GM18505 (cell line): ENCODE measurements around the gene DOK3.

Experiments used
- ATAC-seq: cut with Tn5 transposase; IDR thresholded peaks from one replicate; pipeline ENCODE4 v1.9.1; 2021; ENCODE audit not compliant: unreplicated experiment
- POLR2A ChIP-seq: IDR thresholded peaks from 4 replicates; pipeline ENCODE4 v1.6.1; 2011; ENCODE audit warnings: borderline replicate concordance; ENCODE audit not compliant: insufficient read depth, insufficient read length; ENCODE audit errors: extremely low read depth

The DOK3 gene

DNA sequence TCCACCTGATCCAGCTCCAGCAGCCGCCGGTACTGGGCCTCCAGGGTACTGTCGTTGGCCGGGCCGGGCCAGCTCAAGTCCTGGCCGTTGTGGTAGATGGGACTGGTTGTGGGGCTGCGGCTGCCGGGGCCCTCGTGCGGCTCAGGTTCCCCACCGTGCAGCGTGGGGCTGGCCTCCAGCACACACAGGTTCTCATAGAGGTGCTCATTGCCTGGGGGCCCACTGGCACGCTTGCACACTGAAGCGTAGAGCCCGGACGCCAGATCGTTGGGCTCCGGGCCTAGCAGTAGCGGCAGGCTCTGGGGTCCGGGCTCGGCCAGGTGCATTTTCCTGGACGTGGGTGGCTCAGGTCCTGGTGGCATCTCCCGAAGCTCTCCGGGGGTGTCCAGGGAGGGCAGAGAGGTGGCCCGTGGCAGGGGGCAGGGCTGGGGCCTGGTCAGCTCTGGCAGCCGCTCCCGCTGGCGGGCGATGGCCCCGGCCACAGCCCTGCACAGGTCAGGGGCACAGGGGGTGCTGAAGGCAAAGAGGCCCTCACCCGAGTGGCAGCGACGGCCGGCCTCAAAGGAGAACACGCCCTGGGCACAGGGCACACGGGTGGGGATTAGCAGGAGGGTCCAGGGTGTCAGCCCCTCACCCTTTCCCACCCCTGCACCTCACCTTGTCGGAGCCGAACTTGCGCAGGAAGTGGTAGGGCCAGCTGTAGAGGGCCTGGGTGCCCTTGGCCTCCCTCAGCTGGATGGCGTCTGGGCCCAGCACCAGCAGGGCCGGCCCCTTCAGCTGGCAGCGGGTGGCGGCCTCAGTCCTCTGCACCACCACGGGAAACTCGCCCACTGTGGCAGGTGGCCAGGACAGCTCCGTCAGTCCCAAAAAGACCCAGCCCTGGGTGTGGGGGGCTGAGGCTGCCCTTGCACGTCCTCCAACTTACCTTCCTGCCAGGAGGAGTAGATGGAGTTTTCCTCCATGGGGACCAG lies 5.3 kb downstream of the DOK3 start:
- peak; percentile 6 for TF ChIP-seq POLR2A
- ATAC-seq: no peak

DNA sequence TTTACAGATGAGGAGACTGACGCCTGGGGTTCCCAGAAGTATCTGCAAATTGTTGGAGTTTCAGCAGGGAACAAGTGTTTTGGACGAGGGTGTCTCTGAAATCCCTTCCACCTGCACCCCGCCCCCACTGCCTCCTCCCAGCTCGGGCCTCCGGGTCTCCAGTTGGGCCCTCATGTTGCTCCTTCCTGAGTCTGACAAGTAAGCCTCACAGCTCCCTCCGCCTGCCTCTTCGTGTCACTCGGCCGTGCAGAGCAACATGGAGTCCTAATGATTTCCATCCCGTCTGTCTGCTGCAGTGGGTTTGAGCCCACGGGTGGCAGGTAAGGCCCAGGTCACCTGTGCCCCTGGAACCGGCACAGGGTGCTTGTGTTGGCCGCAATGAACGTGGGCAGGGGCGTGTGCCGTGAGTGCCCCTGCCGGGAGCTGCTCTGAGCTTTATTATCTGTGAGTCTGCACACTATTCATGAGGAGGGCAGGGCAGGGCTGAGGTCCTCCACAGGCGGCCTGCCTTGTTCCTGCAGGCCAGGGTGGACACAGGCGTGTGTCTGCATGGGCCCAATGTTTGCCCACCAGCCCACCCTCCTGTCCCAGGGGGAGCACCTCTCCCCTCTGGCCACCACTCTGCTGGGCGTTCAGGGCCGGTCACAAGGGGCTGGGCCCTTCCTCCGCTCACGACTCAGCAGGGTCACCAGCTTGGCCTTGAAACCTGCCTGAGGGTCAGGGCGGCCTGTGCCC lies 6.1 kb downstream of the DOK3 start:
- ATAC-seq: no peak
- TF ChIP-seq POLR2A: no peak

DNA sequence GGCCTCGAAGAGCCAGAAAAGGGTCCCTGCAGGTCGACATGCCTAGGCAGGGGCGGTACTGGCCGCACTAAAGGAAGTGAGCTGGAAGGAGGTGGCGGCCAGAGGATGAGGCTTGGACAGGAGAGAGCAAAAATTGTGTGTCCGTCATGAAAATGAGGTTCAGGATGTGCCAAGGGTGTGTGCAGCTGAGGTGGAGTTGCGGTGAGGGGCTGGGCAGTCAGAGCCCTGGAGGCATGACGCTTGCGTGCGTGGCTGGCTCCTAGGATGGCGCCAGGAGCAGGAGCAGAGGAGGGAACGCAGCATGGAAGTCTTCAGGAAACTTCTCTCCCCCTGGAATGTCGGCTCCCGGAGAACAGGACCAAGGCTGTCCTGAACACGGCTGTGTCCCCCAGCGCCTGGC lies 6.7 kb downstream of the DOK3 start:
- peak; percentile 19 for TF ChIP-seq POLR2A
- ATAC-seq: no peak

DNA sequence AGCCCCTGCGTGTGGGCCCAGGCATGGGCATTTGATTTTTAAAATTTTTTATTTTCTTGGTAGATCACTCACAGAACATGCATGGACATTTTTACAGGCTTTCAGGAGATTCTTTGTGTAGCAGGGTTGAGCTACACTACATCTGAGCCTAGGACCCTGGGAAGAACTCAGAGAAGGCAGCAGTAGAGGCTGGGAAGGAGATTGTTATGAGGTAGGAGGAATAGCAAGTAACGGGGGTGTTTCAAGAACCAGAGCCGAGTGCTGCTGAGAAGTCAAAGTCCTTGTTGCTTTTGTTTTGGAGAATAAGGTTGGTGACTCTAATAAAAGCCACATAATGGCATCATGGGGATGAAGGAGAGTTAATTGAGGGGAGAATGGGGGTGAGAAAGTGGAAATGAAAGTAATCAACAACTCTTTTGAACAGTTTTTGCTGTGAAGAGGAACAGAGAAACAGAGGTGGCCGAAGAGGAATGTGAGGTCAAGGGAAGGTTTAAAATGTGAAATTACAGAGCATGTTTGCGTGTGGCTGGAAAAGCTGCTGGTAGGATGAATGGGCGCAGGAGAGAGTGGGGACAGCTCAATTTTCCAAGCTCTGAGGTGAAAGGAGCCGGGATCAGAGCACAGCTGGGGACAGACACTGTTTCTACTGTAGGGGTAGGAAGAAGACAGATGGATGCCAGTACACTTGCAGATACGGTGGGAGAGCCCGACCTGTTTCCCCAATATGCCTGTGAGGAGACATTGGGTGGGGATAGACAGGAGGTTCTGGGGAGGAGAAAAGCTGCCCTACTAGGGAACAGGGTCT lies 7.5 kb downstream of the DOK3 start:
- no peak for TF ChIP-seq POLR2A
- ATAC-seq: no peak

DNA sequence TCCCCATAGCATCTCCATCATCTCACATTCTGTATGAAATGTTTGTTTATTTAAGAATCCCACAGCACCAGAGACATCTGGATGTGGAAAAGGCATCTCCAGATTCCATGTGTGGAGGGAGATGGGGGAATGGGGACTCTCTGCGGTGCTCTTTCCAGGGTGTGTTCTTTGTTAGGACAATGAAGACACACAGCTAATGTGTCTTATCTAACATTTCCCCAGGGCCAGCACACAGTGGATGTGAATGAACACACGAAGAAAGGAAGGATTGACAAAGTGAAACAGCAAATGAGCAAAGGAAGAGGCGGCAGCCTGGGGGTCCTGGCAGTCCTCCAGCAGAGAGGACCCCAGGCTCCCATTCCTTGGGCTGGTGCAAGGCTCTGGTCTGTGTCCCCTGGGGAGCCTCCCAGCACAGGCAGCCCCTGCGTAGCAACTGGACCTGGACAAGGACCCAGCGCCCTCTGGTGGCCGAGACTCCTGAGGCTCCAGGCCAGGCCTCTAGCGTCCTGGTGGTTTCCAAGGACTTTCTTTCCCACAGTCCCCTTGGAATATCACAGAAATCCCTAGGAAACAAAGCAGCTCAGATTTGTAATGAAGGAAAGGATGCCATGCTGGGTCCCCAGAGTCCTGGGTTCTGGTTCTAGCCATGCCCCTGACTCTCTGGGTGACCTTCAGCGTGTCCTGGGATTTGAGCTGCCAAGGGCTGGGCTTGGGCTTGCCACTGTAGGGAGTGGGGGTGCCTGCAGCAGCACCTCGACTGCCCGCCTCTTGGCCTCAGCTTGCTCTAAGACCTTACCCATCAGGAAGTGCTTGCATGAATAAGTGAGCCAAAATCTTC lies 8.7 kb downstream of the DOK3 start:
- no peak for ATAC-seq
- no peak for TF ChIP-seq POLR2A

DNA sequence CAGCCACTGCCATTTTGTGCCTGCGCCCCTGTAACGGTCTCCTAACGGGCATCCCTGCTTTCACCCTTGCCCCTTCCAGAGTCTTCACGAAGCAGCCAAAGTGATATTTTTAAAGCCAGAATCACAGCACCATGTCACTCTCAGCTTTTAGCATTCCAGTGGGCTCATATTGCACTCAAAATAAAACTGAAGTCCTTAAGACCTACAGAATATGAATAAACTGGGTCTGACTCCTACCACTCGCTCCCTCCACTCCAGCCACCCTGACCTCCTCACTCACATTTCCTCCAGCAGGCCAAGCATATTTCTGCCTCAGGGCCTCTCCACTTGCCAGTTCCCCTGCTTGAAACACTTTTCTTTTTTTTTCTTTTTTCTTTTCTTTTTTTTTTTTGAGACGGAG lies 9.8 kb downstream of the DOK3 start:
- no peak for TF ChIP-seq POLR2A

DNA sequence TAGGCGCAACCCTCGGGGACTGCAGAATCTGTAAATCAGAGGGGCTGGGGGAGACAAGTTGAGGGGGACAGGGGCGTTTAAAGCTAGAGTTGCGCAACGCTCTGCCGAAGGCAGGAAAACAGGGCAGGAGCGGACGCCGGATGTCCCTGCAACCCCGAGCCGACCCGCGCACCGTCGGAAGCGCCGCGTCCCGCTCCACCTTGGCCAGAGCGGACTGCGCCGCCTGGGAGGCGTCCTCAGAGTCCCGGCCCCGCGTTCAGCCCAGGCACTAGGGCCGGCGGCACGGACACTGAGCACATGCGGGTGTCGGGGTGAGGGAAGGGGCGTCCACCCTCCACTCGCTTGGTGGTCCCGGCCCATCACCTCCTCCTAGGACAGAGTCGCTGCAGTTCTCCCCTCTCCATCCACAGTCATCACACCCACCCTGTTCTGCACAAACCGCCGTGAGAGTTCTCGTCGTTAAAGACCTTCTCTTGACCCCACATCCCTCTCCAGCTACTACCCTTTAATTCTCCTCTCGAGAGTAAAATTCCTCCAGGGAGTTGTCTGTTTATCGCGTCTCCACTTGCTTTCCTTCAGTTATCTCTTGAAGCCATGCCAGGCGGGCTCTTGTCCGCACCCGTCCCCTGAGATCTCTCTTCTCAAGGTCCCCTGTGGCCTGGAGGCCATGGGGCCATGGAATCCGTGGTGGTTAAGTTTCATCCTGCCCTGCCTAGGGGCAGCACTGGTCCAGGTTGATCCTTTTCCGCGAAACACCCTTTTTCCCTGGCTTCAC lies 11.4 kb downstream of the DOK3 start:
- no peak for TF ChIP-seq POLR2A
- ATAC-seq: no peak

More for the DNA sequence above, 9.8 kb downstream of the DOK3 start:
- ATAC-seq: no peak

DNA sequence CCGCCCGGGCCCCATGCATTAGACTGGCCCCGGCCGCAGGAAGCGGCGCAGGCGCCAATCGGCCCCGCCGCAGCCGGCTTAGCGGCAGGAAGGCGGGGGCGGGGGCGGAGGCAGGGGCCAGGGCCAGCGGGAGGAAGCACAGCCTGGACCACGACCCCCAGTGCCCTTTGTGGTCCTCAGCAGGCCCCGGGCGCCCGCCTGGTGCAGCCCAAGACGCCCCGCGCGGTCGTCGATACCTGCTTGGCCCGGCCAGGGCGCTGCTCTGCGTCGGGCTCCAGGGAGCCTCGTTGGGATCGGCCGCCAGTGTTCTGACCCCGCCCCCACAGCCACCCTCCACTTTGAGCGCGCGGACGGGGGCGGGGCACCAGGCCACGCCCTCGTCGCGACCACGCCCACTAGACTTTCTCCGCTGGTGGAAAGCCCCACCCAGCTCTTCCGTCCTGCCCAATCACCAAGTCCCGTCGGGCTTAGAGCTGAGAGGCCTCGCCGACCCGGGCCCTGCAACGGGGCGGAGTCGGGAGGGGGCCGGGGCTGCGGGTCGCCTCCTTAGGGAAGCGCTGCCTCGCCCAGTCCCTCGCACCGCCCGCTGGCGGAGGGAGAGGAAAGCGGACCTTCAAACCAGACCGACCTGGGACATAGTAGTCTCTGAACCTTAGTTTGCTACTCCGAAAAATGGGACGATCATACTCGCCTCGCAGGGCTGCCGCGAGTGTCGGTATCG lies 12.2 kb downstream of the DOK3 start, which contains the start of gene PDLIM7:
PDLIM7 (minus strand) TSS at position 313 of the 721 bp plus-strand sequence. CDS start 1,092 bp downstream, outside the sequence.
- peak; percentile 94 for TF ChIP-seq POLR2A
- peak; percentile 66 for ATAC-seq

DNA sequence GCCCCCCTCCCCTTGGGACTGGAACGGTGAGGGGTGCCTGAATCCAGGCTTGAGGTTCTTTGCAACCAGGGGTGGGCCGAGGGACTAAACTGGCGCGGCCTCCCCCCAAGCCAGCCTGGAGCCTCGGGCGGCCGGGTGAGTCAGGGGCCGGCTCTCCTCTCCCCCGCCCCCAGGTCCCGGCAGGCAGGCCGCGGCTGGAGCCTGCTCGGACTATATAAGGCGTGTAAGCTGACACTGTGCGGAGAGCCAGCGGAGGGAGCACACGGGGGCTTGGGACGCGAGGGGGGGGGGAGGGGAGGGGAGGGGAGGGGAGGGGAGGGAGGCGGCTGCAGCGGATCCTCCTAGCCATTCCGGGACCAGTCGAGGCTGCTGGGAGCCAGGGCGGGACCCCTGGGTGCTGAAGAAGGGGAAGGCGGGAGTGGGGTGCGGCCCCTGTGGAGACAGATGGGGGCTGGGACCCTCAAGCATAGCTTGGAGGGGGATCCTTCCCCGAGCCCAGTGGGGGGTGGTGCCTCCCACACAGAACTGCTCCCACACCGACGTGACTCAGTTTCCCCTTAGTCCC lies 12.8 kb downstream of the DOK3 start:
- no peak for ATAC-seq
- TF ChIP-seq POLR2A: no peak

DNA sequence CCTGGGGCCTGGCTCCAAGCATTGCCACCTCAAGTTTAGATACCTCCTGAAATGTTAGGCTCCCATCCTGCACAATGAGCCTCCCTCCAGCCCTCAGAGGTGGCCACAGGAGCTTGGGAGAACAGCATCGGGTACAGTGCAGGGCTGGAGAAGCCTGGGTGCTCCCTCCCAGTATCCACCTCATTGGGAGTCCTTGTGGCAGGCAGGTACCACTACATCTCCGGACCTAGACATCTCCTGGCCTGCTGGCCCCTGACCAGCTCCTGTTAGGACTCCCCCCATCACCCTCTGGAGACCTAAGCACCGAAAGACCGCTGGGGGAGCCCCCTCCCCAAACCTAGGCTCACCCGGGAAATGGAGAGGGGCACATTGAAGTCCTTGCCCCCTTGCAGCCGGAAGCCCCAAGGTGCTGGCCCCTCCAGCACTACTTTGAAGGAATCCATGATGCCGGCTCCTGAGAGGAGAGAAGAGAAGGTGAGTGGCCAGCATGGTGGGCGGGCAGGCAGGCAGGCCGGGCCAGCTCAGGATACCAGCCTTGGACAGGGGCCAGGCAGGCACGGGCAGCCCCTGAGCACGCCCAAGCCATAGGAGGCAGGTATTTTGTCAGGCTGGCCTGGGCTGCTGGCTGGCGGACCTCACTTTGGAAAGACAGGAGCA lies 13.4 kb downstream of the DOK3 start:
- no peak for ATAC-seq
- TF ChIP-seq POLR2A: no peak
